GM12872 (cell line): Measurements from ENCODE around the gene COL7A1.

Source experiments
- TF ChIP-seq, protein P1 (sequence below): IDR thresholded peaks from 3 replicates; pipeline ENCODE4 v1.5.1; 2011; ENCODE audit warnings: low read depth, mild to moderate bottlenecking, low read length, moderate library complexity; ENCODE audit not compliant: insufficient read depth

Gene COL7A1

DNA sequence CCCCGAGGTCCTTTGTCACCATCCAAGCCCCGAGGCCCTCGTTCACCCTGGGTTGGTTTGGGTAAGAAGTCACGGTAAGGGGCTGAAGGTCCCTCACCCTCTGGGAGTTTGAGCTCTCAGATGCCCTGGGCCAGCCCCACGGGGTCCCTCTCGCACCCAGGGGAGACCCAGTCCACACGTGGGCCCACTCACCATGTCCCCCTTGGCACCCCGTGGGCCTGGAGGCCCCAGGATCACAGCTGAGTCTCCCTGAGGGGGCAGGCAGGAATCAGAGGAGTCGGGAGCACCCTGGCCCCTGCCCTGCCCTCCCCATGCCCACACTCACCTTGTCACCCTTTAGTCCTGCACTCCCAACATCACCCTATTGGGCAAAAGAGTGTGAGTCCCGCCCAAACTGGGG lies 25.7 kb downstream of the COL7A1 start:
- TF ChIP-seq, protein P1, sequence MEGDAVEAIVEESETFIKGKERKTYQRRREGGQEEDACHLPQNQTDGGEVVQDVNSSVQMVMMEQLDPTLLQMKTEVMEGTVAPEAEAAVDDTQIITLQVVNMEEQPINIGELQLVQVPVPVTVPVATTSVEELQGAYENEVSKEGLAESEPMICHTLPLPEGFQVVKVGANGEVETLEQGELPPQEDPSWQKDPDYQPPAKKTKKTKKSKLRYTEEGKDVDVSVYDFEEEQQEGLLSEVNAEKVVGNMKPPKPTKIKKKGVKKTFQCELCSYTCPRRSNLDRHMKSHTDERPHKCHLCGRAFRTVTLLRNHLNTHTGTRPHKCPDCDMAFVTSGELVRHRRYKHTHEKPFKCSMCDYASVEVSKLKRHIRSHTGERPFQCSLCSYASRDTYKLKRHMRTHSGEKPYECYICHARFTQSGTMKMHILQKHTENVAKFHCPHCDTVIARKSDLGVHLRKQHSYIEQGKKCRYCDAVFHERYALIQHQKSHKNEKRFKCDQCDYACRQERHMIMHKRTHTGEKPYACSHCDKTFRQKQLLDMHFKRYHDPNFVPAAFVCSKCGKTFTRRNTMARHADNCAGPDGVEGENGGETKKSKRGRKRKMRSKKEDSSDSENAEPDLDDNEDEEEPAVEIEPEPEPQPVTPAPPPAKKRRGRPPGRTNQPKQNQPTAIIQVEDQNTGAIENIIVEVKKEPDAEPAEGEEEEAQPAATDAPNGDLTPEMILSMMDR: no peak

DNA sequence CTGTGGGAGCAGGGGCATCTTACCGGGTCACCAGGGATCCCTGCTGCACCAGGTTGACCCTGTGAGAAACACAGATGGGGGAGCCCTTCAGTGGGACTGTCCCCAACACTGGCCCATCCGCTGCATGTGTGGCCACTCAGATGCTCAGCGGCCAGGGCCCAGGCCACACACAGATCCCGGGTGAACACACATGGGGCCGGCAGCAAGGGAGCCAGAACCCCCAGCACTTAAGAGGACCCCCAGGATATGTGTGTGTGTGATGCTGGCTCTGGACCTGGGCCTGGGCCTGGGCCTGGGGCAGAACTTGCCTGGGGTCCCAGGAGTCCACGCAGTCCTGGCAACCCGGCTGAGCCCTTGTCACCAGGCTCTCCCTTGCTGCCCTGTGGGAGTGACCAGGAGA lies 26.7 kb downstream of the COL7A1 start:
- TF ChIP-seq, protein P1: no peak

DNA sequence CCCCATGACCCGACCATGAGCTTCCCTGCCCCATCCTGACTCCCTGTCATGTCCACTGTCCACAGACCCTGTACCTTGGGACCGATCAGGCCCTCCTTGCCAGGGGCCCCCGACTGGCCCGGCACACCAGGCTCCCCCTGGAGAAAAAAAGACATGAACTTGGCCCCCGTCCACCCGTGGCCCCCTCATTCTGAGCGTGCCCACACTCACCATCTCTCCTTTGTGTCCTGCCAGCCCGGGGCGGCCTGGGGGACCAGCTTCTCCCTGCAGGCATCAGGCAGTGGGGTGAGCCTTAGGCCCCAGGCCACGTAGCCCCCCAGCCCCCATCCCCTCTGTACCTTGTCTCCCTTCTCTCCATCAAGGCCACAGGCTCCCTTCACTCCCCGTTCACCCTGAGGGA lies 27.6 kb downstream of the COL7A1 start:
- TF ChIP-seq, protein P1: no peak

DNA sequence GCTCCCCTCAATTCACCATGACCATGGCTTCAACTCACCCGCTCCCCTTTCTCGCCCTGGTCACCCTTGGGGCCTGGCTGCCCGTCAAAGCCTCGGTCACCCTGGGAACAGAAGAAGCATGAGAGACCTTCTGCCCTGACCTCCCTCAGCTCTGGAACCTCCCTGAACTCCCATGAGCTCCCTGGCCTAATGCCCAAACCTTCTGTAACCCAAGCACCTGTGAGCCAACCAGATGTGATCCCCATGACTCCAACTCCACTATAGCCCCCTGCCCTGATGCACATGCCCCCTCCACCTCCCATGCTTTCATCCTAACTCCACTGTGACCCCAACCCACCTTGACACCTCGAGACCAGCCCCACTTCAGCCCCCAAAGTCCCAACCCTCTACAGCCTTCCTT lies 28.0 kb downstream of the COL7A1 start:
- TF ChIP-seq, protein P1: no peak

DNA sequence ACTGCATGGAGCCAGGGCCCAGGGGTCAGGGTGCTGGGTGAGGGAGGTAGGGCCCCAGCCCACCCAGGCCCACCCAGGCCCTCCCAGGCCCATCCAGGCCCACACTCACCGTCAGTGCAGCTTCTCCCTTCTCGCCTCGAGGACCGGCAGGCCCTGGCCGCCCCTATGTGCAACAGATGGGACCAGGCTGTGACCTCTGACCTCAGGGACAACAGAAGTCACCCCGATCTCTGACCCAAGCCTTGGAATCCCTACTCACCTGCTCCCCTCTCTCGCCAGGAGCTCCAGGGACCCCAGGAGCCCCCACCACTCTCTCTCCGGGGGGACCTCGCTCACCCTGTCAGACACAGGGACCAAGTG lies 28.7 kb downstream of the COL7A1 start:
- TF ChIP-seq, protein P1: no peak

DNA sequence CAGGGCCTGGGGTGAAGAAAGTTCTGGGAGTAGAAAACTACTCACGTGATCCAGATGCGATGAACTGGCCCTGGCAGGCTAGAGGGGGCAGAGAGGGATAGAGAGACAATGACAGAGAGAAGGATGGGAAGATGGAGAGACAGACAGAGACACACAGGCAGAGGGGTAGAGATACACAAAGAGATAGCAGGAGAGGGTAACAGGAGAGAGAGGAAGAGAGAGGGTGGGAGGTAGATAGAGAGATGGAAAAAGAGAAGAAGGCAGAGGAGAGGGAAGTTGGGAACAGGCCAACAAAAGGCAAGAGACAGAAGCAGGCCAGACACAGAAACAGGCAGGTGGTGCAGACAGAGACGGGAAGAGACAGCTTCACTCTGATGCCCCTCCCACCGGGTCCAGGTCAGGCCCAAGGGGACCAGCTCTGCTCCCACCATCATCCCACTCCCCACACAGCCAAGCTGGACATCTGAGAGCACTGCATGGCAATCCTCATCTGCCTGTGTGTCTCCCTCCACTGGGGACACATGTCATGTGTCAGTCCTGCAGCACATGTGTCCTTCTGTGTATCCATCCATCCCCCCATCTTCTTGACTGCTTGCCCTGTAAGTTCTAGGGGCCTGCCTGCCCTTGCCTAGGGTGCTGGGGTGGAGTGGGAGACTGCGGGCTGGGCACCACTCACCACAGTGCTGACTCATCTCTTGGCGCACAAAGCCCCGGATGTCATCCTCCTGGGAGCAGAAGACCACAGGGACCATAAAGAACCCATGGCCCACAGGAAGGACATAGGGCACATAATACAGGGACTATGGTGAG lies 29.3 kb downstream of the COL7A1 start:
- TF ChIP-seq, protein P1: no peak

DNA sequence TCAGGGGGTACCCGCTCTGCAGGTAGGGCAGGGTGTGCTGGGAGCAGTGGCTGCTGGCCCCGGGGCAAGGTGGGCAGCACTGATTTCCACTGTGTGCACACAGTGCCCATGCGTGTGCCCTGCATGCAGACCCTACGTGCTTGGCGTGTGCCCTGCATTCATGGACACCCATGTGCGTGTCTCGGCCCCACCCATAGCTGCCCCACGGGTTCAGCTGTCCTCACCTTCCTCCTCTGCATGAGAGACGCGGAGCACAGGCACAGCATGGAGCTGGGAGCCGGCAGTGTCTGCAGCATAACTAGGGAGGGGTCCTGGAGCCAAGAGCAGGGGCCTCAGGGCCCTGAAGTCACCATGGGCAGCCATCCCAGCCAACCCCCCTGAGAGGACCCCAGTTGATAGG lies 29.9 kb downstream of the COL7A1 start:
- TF ChIP-seq, protein P1: no peak

DNA sequence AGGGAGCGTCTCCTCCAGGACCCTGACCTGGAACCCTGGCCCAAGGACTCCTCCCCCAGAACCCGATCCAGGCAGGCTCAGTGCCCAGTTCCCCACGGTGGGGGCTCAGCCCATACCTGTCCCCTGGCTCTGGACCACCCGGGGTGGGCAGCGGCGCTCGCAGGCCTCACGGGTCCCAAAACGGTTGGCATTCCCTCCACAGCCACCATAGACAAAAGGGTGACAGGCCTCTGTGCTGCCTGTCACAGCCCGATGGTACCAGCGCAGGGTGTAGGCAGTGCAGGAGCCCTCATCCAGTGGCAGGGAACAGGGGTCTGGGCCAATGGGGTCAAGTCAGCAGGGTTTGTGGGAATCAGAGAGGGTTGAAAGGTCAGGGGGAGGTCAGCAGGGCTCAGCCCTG lies 30.5 kb downstream of the COL7A1 start:
- TF ChIP-seq, protein P1: no peak
